ENCODE results near the gene SZT2. TPM values are rescaled to one million over a fixed set of nuclear protein-coding genes. Genes with fewer than 3 reads are reported as not detected.

SZT2 gene
- total RNA-seq, 5 donors from 2014 or later (not counting 1 experiment from before 2014, with no cell fraction given), result 106 to 137 (median 130) TPM

DNA sequence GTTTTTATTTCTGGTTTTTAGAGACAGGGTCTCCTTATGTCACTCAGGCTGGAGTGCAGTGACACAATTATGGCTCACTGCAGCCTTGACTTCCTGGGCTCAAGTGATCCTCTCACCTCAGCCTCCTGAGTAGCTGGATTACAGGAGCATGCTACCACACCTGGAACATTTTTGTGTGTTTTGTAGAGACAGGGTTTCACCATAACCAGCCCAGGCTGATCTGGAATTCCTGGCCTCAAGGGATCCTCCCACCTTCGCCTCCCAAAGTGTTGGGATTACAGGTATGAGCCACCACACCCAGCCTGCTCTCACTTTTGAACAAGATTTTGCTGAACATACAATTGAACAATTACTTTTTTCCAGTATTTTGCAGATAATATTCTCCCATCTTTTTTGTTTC lies 88.0 kb downstream of the SZT2 start:
- no peak for DNase-seq
- Mint-ChIP-seq H3K36me3 (no peaks in the 10 kb centered on the region), H3K4me1 (peaks cover 3 to 6% (median 4%) of the 10 kb centered on the region in 3 donors), H3K27me3 (peaks cover 10 to 14% of the 10 kb centered on the region in 2 donors), H3K9me3 (no peaks in the 10 kb centered on the region), H3K4me3 (no peak overlapping the region), H3K27ac (no peak overlapping the region)
- Histone ChIP-seq H3K4me3 (ENCODE audit: control insufficient read depth in 1 of 2, extremely low read depth in 1 of 2, low read length in 1 of 2) (no peak overlapping the region), H3K9me3 (no peaks in the 10 kb centered on the region), H3K4me1 (ENCODE audit: control insufficient read depth in 1 of 2, extremely low read depth in 1 of 2, insufficient read depth in 2 of 2, low read length in 2 of 2) (no peaks in the 10 kb centered on the region), H3K27me3 (replicated peaks in 1 of 2; ENCODE audit: control insufficient read depth in 2 of 2, extremely low read depth in 1 of 2, insufficient read depth in 2 of 2, low read length in 1 of 2) (peaks cover 0 to 8% of the 10 kb centered on the region in 2 experiments), H3K27ac (ENCODE audit: low read length) (no peak overlapping the region), H3K36me3 (ENCODE audit: control insufficient read depth in 2 of 2, extremely low read depth in 1 of 2, insufficient read depth in 1 of 2, low read length in 1 of 2) (no peaks in the 10 kb centered on the region)
- no CpG with 5 or more reads among the region's 1 CpG for WGBS (ENCODE audit: insufficient coverage)
- CTCF ChIA-PET, result no interaction called here
- no peak for ATAC-seq (replicated peaks in 1 of 4)
- POLR2A ChIA-PET, result interaction anchor here in 1 of 2 donors (0.6 kb wide), 1 partner anchor 992 kb away, joined by 3 read pairs; no protein-coding TSS in a partner anchor

DNA sequence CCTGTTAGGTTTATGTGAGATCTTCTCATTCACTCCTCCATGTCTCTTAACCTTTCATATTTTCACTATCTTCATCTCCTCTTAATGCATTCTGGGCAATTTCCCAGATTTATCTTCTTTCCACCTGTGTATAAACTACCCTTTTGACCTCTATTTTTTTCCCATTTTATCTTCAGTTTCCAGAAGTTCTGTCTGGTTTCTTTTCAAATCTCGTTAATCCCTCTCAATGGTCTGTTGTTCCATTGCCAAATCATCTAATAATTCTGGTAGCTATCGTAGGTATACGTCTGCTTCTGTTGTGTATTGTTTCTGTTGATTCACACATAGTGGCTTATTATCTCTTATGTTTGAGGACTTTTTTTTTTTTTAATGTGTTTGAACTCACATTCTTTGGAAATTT lies 89.7 kb downstream of the SZT2 start:
- peaks cover 10 to 14% of the 10 kb centered on the region in 2 donors for H3K27me3 Mint-ChIP-seq
- POLR2A ChIA-PET, result no interaction called here
- H3K27ac ChIP-seq (ENCODE audit: low read length), result no peak overlapping the region

DNA sequence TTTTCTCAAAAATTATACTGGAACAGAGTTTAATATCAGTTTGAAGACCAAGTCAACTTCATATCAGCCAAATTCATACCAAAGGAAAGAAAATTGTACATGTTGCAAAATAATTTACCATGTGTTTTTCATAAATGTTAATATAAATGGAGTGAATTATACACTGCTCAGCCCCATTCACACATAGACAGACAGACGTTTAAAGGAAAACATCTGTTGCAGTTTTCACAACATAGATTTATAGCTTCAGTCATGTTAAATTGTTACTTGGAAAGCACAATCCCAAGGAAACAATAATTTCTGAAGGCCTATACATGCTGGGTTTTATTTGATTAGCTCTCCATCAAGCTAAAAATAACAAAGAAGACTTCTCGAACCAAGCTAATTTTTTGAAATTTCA lies 91.8 kb downstream of the SZT2 start:
- no peak overlapping the region for H3K4me3 Mint-ChIP-seq

More for the DNA sequence above, 89.7 kb downstream of the SZT2 start:
- no peak overlapping the region for H3K27ac Mint-ChIP-seq
- CTCF ChIA-PET, result no interaction called here
- Histone ChIP-seq H3K4me1 (ENCODE audit: control insufficient read depth in 1 of 2, extremely low read depth in 1 of 2, insufficient read depth in 2 of 2, low read length in 2 of 2) (no peaks in the 10 kb centered on the region), H3K4me3 (ENCODE audit: control insufficient read depth in 1 of 2, extremely low read depth in 1 of 2, low read length in 1 of 2) (no peak overlapping the region), H3K9me3 (no peaks in the 10 kb centered on the region), H3K27me3 (replicated peaks in 1 of 2; ENCODE audit: control insufficient read depth in 2 of 2, extremely low read depth in 1 of 2, insufficient read depth in 2 of 2, low read length in 1 of 2) (peaks cover 0 to 8% of the 10 kb centered on the region in 2 experiments), H3K36me3 (ENCODE audit: control insufficient read depth in 2 of 2, extremely low read depth in 1 of 2, insufficient read depth in 1 of 2, low read length in 1 of 2) (no peaks in the 10 kb centered on the region)
- peaks cover 3 to 6% (median 4%) of the 10 kb centered on the region in 3 donors for H3K4me1 Mint-ChIP-seq
- no peaks in the 10 kb centered on the region for H3K36me3 Mint-ChIP-seq
- 100% methylated on average over 2 of the region's 3 CpGs for WGBS (ENCODE audit: insufficient coverage)
- H3K9me3 Mint-ChIP-seq, result no peaks in the 10 kb centered on the region
- no peak overlapping the region for H3K4me3 Mint-ChIP-seq
- DNase-seq (no peak), ATAC-seq (replicated peaks in 1 of 4) (no peak)

DNA sequence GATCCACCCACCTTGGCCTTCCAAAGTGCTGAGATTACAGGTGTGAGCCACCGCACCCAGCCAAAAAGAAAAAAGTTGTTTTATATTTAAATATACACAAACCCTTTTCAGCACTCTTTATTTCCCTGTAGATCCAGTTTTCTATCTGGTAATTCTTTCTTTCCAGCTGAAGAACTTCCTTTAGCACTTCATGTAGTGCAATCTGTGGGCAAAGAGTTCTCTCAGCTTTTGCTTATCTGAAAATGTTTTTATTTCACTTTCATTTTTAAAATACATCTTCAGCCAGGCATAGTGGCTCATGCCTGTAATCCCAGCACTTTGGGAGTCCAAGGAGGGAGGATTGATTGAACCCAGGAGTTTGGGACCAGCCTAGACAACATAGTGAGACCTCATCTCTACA lies 92.5 kb downstream of the SZT2 start:
- Histone ChIP-seq H3K27me3 (replicated peaks in 1 of 2; ENCODE audit: control insufficient read depth in 2 of 2, extremely low read depth in 1 of 2, insufficient read depth in 2 of 2, low read length in 1 of 2) (peaks cover 0 to 2% of the 10 kb centered on the region in 2 experiments), H3K4me3 (ENCODE audit: control insufficient read depth in 1 of 2, extremely low read depth in 1 of 2, low read length in 1 of 2) (no peak overlapping the region), H3K4me1 (ENCODE audit: control insufficient read depth in 1 of 2, extremely low read depth in 1 of 2, insufficient read depth in 2 of 2, low read length in 2 of 2) (no peaks in the 10 kb centered on the region), H3K36me3 (ENCODE audit: control insufficient read depth in 2 of 2, extremely low read depth in 1 of 2, insufficient read depth in 1 of 2, low read length in 1 of 2) (no peaks in the 10 kb centered on the region), H3K27ac (ENCODE audit: low read length) (no peak overlapping the region), H3K9me3 (no peaks in the 10 kb centered on the region)
- no peak overlapping the region for H3K27ac Mint-ChIP-seq
- DNase-seq, result no peak
- POLR2A ChIA-PET, result interaction anchor here in 1 of 2 donors (0.6 kb wide), 1 partner anchor 26 kb away, joined by 3 read pairs; no protein-coding TSS in a partner anchor
- no peak for ATAC-seq (replicated peaks in 1 of 4)
- peaks cover 2% of the 10 kb centered on the region for H3K36me3 Mint-ChIP-seq
- H3K4me3 Mint-ChIP-seq, result no peak overlapping the region
- WGBS (ENCODE audit: insufficient coverage), result no CpG with 5 or more reads among the region's 1 CpG
- H3K9me3 Mint-ChIP-seq, result peaks cover 0 to 2% (median 0%) of the 10 kb centered on the region in 3 donors
- CTCF ChIA-PET, result interaction anchor here in 1 of 2 donors (1.0 kb wide), 1 partner anchor 27 kb away, joined by 3 read pairs; no protein-coding TSS in a partner anchor
- H3K27me3 Mint-ChIP-seq, result peaks cover 6 to 10% of the 10 kb centered on the region in 2 donors
- peaks cover 3 to 6% (median 4%) of the 10 kb centered on the region in 3 donors for H3K4me1 Mint-ChIP-seq

More for the DNA sequence above, 91.8 kb downstream of the SZT2 start:
- WGBS (ENCODE audit: insufficient coverage), result no CpG with 5 or more reads among the region's 2 CpGs
- DNase-seq, result no peak
- Histone ChIP-seq H3K4me1 (ENCODE audit: control insufficient read depth in 1 of 2, extremely low read depth in 1 of 2, insufficient read depth in 2 of 2, low read length in 2 of 2) (no peaks in the 10 kb centered on the region), H3K27ac (ENCODE audit: low read length) (no peak overlapping the region), H3K27me3 (replicated peaks in 1 of 2; ENCODE audit: control insufficient read depth in 2 of 2, extremely low read depth in 1 of 2, insufficient read depth in 2 of 2, low read length in 1 of 2) (peaks cover 0 to 2% of the 10 kb centered on the region in 2 experiments), H3K4me3 (ENCODE audit: control insufficient read depth in 1 of 2, extremely low read depth in 1 of 2, low read length in 1 of 2) (no peak overlapping the region), H3K36me3 (ENCODE audit: control insufficient read depth in 2 of 2, extremely low read depth in 1 of 2, insufficient read depth in 1 of 2, low read length in 1 of 2) (no peaks in the 10 kb centered on the region), H3K9me3 (no peaks in the 10 kb centered on the region)
- H3K36me3 Mint-ChIP-seq, result no peaks in the 10 kb centered on the region
- peaks cover 10% of the 10 kb centered on the region in 2 donors for H3K27me3 Mint-ChIP-seq
- POLR2A ChIA-PET, result interaction anchor here in 1 of 2 donors (0.6 kb wide), 1 partner anchor 25 kb away, joined by 3 read pairs; no protein-coding TSS in a partner anchor
- no peak overlapping the region for H3K27ac Mint-ChIP-seq
- peaks cover 3 to 6% (median 4%) of the 10 kb centered on the region in 3 donors for H3K4me1 Mint-ChIP-seq
- CTCF ChIA-PET, result interaction anchor here (0.6 to 1.0 kb wide), 4 partner anchors 14 to 1330 kb away, joined by 3 to 7 read pairs (median 4); no protein-coding TSS in a partner anchor
- no peak for ATAC-seq (replicated peaks in 1 of 4)
- no peaks in the 10 kb centered on the region for H3K9me3 Mint-ChIP-seq

DNA sequence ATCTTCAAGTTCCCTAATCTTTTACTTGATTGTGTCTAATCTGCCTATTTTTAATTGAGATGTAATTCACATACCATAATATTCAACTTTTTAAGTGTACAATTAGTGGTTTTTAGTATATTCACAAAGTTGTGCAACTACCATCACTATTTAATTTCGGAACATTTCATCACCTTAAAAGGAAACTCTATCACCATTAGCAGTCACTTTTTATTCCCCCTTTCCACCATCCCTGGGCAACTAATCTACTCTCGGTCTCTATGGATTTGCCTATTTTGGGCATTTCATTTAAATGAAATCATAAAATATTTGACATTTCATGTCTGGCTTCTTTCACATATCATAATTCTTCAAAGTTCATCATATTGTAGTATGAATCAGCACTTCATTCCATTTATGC lies 94.7 kb downstream of the SZT2 start:
- no peak overlapping the region for H3K27ac Mint-ChIP-seq
- no CpG with 5 or more reads among the region's 2 CpGs for WGBS (ENCODE audit: insufficient coverage)
- CTCF ChIA-PET, result no interaction called here

DNA sequence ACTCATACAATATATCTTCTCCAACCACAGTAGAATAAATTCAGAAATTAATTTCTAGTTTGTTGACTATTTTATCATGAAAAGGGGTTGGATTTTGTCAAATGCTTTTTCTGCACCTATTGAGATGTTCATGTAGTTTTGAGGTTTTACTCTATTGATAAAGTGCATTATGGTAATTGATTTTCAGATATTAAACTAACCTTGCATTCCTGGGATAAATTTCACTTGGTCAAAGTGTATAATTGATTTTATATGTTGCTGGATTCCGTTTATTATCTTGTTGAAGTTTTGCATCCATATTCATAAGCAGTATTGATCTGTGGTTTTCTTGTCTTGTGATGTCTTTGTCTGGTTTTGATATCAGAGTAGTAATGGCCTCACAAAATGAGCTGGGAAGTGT lies 98.5 kb downstream of the SZT2 start:
- Histone ChIP-seq H3K36me3 (ENCODE audit: control insufficient read depth in 2 of 2, extremely low read depth in 1 of 2, insufficient read depth in 1 of 2, low read length in 1 of 2) (no peaks in the 10 kb centered on the region), H3K27ac (ENCODE audit: low read length) (no peak overlapping the region), H3K4me3 (ENCODE audit: control insufficient read depth in 1 of 2, extremely low read depth in 1 of 2, low read length in 1 of 2) (no peak overlapping the region), H3K9me3 (no peaks in the 10 kb centered on the region), H3K27me3 (replicated peaks in 1 of 2; ENCODE audit: control insufficient read depth in 2 of 2, extremely low read depth in 1 of 2, insufficient read depth in 2 of 2, low read length in 1 of 2) (peaks cover 0 to 4% of the 10 kb centered on the region in 2 experiments), H3K4me1 (ENCODE audit: control insufficient read depth in 1 of 2, extremely low read depth in 1 of 2, insufficient read depth in 2 of 2, low read length in 2 of 2) (no peaks in the 10 kb centered on the region)
- ChIA-PET CTCF (interaction anchor here in 1 of 2 donors (0.5 kb wide), 1 partner anchor 15 kb away, joined by 3 read pairs; no protein-coding TSS in a partner anchor), POLR2A (no interaction called here)
- Mint-ChIP-seq H3K9me3 (peaks cover 5 to 28% (median 26%) of the 10 kb centered on the region in 3 donors), H3K36me3 (peaks cover 4% of the 10 kb centered on the region), H3K4me1 (no peaks in the 10 kb centered on the region), H3K27me3 (peaks cover 0 to 5% of the 10 kb centered on the region in 2 donors), H3K4me3 (no peak overlapping the region), H3K27ac (no peak overlapping the region)
- no peak for ATAC-seq (replicated peaks in 1 of 4)
- DNase-seq, result no peak
- no CpG with 5 or more reads among the region's 1 CpG for WGBS (ENCODE audit: insufficient coverage)

More for the DNA sequence above, 94.7 kb downstream of the SZT2 start:
- Histone ChIP-seq H3K36me3 (ENCODE audit: control insufficient read depth in 2 of 2, extremely low read depth in 1 of 2, insufficient read depth in 1 of 2, low read length in 1 of 2) (no peaks in the 10 kb centered on the region), H3K4me1 (ENCODE audit: control insufficient read depth in 1 of 2, extremely low read depth in 1 of 2, insufficient read depth in 2 of 2, low read length in 2 of 2) (no peaks in the 10 kb centered on the region), H3K9me3 (no peaks in the 10 kb centered on the region), H3K27ac (ENCODE audit: low read length) (no peak overlapping the region), H3K27me3 (replicated peaks in 1 of 2; ENCODE audit: control insufficient read depth in 2 of 2, extremely low read depth in 1 of 2, insufficient read depth in 2 of 2, low read length in 1 of 2) (no peaks in the 10 kb centered on the region), H3K4me3 (ENCODE audit: control insufficient read depth in 1 of 2, extremely low read depth in 1 of 2, low read length in 1 of 2) (no peak overlapping the region)
- no peak for ATAC-seq (replicated peaks in 1 of 4)
- Mint-ChIP-seq H3K27me3 (peaks cover 3 to 6% of the 10 kb centered on the region in 2 donors), H3K36me3 (peaks cover 4% of the 10 kb centered on the region), H3K4me3 (no peak overlapping the region), H3K4me1 (peaks cover 3 to 6% (median 4%) of the 10 kb centered on the region in 3 donors), H3K9me3 (peaks cover 0 to 16% (median 11%) of the 10 kb centered on the region in 3 donors)
- DNase-seq, result no peak
- POLR2A ChIA-PET, result no interaction called here
